Activated CD4-positive, alpha-beta memory T cell treated with anti-CD3 and anti-CD28 coated beads, Interleukin-2, amount 10 ng/mL, durations not matched to agents 7 days and 5 days (primary cell): ENCODE measurements around the gene RHOC. TPM values are rescaled to one million over a fixed set of nuclear protein-coding genes. Genes with fewer than 3 reads are reported as not detected.

ENCODE experiments used
- CTCF ChIA-PET: fragments of 350-600 bp; sonication (Branson Sonifier 250); formaldehyde crosslinking; loops from one replicate; lab custom pipeline; 2021; ENCODE audit warnings: antibody characterized with exemption, inconsistent platforms; lab: Charles Lee
- POLR2A ChIA-PET: fragments of 350-600 bp; sonication (Branson Sonifier 250); formaldehyde crosslinking; loops from one replicate; lab custom pipeline; 2021; ENCODE audit warnings: antibody characterized with exemption; lab: Charles Lee
- DNase-seq: peaks from one replicate; pipeline ENCODE4 v3.0.0-alpha.2; 2020
- H3K27ac Mint-ChIP-seq: one replicate; pipeline ENCODE4 v1.8.0; 2021; ENCODE audit warnings: mild to moderate bottlenecking, mixed read lengths
- H3K27me3 Mint-ChIP-seq: one replicate; pipeline ENCODE4 v1.8.0; 2021; ENCODE audit warnings: mixed read lengths
- H3K36me3 Mint-ChIP-seq: one replicate; pipeline ENCODE4 v1.8.0; 2021; ENCODE audit warnings: low read depth, mixed read lengths
- H3K4me1 Mint-ChIP-seq: one replicate; pipeline ENCODE4 v1.8.0; 2021; ENCODE audit warnings: mixed read lengths
- H3K4me3 Mint-ChIP-seq: one replicate; pipeline ENCODE4 v1.8.0; 2021; ENCODE audit warnings: mild to moderate bottlenecking, mixed read lengths
- H3K9me3 Mint-ChIP-seq: one replicate; pipeline ENCODE4 v1.8.0; 2021; ENCODE audit warnings: mixed read lengths
- total RNA-seq, 2 experiments: library from RNA; stranded (reverse); gene quantifications; one replicate each; pipeline ENCODE4 v1.2.3, GENCODE V29; 2021

RHOC gene
- total RNA-seq, 2 experiments from 2014 or later = 87.1 to 92.4 TPM

DNA sequence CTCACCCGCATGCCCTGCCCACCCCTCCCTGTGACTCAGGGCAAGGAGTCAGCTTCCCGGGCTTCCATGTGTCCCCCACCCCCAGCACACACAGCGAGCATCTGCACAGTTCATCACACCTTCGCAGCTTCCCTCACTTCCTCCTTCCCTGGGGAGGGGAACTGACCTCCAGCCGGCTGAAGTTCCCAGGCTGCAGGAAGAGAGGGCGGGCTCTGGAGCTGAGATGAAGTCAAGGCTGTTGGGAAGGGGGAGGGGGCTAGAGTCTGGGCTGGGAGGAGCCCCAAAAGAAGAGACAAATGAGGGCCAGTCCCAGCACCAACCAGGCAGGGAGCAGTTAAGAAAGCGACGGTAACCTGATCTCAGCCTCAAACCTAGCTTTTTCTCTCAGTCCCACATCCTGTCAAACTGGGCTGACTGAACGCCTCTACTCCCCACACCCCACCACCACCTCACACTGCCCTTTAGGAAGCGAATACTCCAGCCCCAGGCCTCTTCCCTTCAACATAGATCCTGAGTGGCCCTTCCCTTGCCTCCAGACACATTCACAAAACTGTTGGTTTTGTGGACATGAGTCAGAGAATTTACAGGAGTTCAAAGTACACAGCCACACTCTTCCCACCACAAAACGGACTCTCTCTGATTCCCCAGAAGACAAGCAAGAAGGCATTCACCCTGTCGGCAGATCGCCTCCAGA lies 1.8 kb downstream of the RHOC start:
- Mint-ChIP-seq H3K9me3 (no peaks in the 10 kb centered on the region), H3K27ac (peak overlapping the region; percentile 89)
- POLR2A ChIA-PET = interaction anchor here (0.8 to 4.5 kb wide), 10 partner anchors 10 to 251 kb away, joined by 3 to 57 read pairs (median 4); partner anchors contain the start of genes CAPZA1, MOV10, PPM1J and SLC16A1

DNA sequence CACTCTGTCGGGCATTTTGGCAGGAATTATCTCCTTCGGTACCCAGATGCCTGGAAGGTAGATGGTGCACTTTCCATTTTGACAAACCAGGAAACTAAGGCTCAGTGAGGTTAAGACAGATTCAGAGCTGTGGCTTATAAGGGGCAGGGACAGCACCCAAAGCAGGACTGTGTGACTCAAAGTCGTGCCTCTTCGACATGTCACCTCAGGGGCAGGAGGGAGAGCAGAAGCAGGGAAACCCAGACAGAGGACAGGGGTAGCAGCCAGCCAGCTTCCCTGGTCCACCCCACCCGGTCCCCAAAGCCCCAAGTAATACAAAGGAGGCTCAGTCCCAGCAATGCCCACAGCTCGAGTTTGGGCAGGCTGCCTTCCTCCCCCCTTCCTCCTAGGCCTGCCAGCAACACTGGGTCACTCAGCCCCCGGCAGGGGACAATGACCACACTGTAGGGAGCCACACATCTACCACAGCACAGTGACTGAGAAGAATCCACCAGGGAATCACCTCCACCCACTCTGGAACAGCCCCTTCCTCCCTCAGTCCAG lies 2.5 kb downstream of the RHOC start:
- peaks cover 74% of the 10 kb centered on the region for H3K4me1 Mint-ChIP-seq
- ChIA-PET CTCF (interaction anchor here (1.0 to 4.1 kb wide), 8 partner anchors 12 to 368 kb away, joined by 3 to 31 read pairs (median 8); partner anchors contain the start of genes LRIG2, MOV10 and PPM1J), POLR2A (interaction anchor here (0.8 to 4.5 kb wide), 10 partner anchors 9 to 252 kb away, joined by 3 to 57 read pairs (median 4); partner anchors contain the start of genes CAPZA1, MOV10, PPM1J and SLC16A1)
- peaks cover 31% of the 10 kb centered on the region for H3K36me3 Mint-ChIP-seq
- no peak for DNase-seq
- peak overlapping the region; percentile 89 for H3K27ac Mint-ChIP-seq
- peaks cover 20% of the 10 kb centered on the region for H3K27me3 Mint-ChIP-seq
- H3K9me3 Mint-ChIP-seq = no peaks in the 10 kb centered on the region
- peak overlapping the region; percentile 72 for H3K4me3 Mint-ChIP-seq

More for the DNA sequence above, 1.8 kb downstream of the RHOC start:
- CTCF ChIA-PET = interaction anchor here (1.0 to 4.1 kb wide), 8 partner anchors 11 to 368 kb away, joined by 3 to 31 read pairs (median 8); partner anchors contain the start of genes LRIG2, MOV10 and PPM1J
- Mint-ChIP-seq H3K36me3 (peaks cover 25% of the 10 kb centered on the region), H3K27me3 (peaks cover 26% of the 10 kb centered on the region), H3K4me1 (peaks cover 69% of the 10 kb centered on the region), H3K4me3 (peak overlapping the region; percentile 72)
- peak; percentile 79 for DNase-seq

DNA sequence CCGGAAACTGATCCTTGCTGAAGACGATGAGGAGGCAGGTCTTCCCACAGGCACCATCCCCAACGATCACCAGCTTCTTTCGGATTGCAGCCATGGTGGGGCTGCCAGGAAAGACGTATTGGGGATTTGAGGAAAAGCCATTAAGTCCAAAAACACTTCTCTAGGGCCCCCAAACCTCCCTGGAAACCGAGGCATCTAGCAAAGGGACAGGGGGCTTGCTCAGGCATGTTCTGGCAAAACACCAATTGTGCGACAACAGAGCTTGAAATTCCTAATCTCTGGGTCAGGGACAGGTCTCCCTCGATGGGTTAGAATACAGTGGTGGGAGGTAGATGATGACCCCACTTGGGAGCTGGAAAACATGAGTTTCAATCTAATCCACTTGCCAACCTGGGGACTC lies 3.2 kb downstream of the RHOC start:
- Mint-ChIP-seq H3K27ac (no peak overlapping the region), H3K36me3 (peaks cover 36% of the 10 kb centered on the region), H3K4me1 (peaks cover 77% of the 10 kb centered on the region), H3K9me3 (no peaks in the 10 kb centered on the region), H3K27me3 (peaks cover 14% of the 10 kb centered on the region), H3K4me3 (no peak overlapping the region)
- DNase-seq = no peak
- ChIA-PET CTCF (interaction anchor here (0.7 to 4.1 kb wide), 4 partner anchors 12 to 313 kb away, joined by 3 to 31 read pairs (median 8); partner anchors contain the start of genes MOV10 and PPM1J), POLR2A (interaction anchor here (0.5 to 4.5 kb wide), 6 partner anchors 9 to 252 kb away, joined by 3 to 57 read pairs (median 18); partner anchors contain the start of genes CAPZA1, MOV10, PPM1J and SLC16A1)

DNA sequence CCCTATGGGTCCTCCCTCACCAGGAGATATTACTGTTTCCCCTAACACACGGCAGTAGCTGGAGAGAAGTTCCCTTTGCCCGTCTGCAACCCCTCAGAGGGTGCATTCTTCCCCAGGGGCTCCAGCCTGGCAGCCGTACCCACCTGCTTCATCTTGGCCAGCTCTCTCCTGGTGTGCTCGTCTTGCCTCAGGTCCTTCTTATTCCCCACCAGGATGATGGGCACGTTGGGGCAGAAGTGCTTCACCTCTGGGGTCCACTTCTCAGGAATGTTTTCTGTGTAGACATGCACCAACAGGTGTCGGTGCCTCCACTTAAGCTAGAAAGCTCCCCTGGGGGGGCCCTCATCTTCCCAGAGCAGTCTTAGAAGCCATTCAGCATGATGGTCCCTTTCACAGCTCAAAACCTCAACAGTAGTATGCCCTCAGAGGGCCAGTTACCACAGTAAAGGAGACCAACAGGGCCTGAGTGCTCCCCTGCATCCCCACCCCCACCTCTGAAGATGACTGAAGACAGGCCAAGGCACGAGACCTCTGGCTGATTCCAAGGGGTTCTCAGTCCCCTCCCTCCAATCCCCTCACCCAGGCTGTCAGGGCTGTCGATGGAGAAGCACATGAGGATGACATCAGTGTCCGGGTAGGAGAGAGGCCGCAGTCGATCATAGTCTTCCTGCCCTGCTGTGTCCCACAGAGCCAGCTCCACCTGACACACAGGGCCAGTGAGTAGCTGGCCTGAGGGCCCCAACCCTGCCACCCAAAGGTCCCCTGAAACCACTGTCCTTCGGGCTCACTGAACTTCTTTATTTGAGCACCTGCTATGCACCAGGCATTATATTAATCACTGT lies 4.3 kb downstream of the RHOC start:
- Mint-ChIP-seq H3K9me3 (no peaks in the 10 kb centered on the region), H3K36me3 (peaks cover 40% of the 10 kb centered on the region), H3K4me1 (peaks cover 72% of the 10 kb centered on the region), H3K27ac (peak overlapping the region; percentile 11), H3K4me3 (no peak overlapping the region), H3K27me3 (peaks cover 4% of the 10 kb centered on the region)
- ChIA-PET CTCF (interaction anchor here (4.1 kb wide), 1 partner anchor 13 kb away, joined by 31 read pairs; the partner anchor contains the start of gene PPM1J), POLR2A (interaction anchor here (3.7 to 4.5 kb wide), 2 partner anchors 27 to 83 kb away, joined by 46 to 57 read pairs; partner anchors contain the start of genes CAPZA1, MOV10 and ST7L)
- DNase-seq = no peak

DNA sequence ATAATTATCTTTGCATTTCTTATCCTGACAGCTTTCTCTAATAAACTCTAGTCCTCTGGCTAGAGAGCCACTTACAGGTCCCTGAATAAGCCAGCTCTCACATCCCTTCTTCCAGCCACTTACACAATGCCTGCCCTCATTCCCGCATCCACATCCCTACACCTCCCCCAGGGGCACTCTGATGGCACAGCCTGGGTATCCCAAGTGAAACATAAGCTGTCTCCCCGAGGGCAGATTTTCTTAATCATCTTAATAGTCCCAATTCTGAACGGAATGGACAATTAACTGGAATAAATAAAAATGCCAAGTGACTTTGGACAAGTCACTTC lies 4.9 kb downstream of the RHOC start:
- CTCF ChIA-PET = interaction anchor here (4.1 kb wide), 1 partner anchor 14 kb away, joined by 31 read pairs; the partner anchor contains the start of gene PPM1J
- H3K9me3 Mint-ChIP-seq = no peaks in the 10 kb centered on the region
- no peaks in the 10 kb centered on the region for H3K27me3 Mint-ChIP-seq
- peaks cover 40% of the 10 kb centered on the region for H3K36me3 Mint-ChIP-seq
- H3K4me1 Mint-ChIP-seq = peaks cover 69% of the 10 kb centered on the region
- no peak for DNase-seq
- peak overlapping the region; percentile 11 for H3K27ac Mint-ChIP-seq
- no peak overlapping the region for H3K4me3 Mint-ChIP-seq
- POLR2A ChIA-PET = interaction anchor here (3.7 to 4.5 kb wide), 2 partner anchors 27 to 83 kb away, joined by 46 to 57 read pairs; partner anchors contain the start of genes CAPZA1, MOV10 and ST7L

DNA sequence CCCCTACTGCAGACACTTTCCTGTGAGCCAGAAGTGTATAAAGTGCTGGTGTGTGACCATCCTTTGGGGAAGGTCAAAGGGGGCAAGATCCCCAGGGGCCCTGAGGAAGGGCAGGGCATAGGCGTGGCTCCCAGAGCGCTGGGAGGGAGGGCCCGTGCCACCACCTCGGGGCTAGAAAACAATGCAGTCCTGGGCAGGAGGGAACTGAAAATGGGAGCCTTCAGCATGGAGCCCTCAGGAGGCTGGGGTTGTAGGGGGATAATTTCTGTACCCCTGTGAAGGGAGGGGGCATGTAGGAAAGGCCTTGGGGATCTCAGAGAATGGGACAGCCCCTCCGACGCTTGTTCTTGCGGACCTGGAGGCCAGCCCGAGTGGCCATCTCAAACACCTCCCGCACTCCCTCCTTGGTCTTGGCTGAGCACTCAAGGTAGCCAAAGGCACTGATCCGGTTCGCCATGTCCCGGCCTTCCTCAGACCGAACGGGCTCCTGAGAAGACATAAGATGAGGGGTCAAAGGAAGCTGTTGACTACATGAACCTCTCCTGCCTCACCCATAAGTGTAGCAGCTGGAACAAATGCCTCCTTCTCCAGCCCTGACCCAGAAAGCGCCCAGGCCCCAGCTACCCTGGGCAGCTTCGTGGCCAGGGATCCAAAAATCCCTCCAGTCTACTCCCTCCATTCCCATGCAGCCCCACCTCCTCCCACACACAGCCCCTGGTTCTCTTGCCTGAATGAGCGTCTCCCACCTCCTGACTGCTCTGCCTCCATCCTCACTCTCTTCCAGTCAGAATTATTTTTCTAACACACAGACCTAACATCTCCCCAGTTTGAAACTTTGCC lies 5.5 kb downstream of the RHOC start:
- no peak for DNase-seq
- ChIA-PET POLR2A (interaction anchor here (0.8 to 5.9 kb wide), 4 partner anchors 26 to 83 kb away, joined by 3 to 57 read pairs (median 19); partner anchors contain the start of genes CAPZA1, MOV10 and ST7L), CTCF (interaction anchor here (1.2 to 4.1 kb wide), 2 partner anchors 15 to 200 kb away, joined by 3 to 31 read pairs; partner anchors contain the start of gene PPM1J)
- H3K27ac Mint-ChIP-seq = peak overlapping the region; percentile 85
- H3K4me1 Mint-ChIP-seq = peaks cover 71% of the 10 kb centered on the region
- no peaks in the 10 kb centered on the region for H3K27me3 Mint-ChIP-seq
- H3K36me3 Mint-ChIP-seq = peaks cover 44% of the 10 kb centered on the region
- H3K9me3 Mint-ChIP-seq = no peaks in the 10 kb centered on the region
- H3K4me3 Mint-ChIP-seq = no peak overlapping the region

DNA sequence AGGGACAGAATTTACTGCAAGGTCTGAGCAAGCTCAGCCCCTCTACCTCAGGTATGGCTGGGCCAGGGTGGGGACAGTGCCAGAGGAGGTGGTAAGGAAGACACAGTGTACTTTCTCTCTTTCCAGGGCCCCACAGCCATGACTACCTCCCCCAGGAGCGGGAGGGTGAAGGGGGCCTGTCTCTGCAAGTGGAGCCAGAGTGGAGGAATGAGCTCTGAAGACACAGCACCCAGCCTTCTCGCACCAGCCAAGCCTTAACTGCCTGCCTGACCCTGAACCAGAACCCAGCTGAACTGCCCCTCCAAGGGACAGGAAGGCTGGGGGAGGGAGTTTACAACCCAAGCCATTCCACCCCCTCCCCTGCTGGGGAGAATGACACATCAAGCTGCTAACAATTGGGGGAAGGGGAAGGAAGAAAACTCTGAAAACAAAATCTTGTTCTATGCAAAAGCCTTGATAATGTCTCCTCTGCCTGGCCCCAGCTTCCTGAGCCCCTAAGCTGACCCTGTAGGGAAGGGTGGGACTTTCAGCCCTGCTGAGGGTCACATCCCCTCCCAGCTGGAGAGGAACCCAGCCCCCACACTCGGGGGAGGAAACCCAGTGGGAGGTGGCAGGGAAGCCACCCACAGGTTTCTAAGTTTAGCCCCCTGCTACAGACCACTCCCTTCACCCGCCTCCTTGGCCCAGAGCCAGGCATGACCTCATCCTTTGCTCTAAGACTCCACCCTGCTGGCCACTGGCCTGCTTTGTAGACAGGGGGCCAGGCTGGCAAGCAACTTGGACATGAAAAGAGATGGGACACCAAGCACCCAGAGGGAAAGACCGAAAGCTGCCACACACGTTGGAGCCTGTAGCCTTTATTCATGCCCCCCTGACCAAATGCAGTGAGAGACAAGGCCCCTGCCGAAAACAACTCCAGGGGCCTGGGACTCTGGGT lies 6.4 kb downstream of the RHOC start:
- H3K27me3 Mint-ChIP-seq = no peaks in the 10 kb centered on the region

DNA sequence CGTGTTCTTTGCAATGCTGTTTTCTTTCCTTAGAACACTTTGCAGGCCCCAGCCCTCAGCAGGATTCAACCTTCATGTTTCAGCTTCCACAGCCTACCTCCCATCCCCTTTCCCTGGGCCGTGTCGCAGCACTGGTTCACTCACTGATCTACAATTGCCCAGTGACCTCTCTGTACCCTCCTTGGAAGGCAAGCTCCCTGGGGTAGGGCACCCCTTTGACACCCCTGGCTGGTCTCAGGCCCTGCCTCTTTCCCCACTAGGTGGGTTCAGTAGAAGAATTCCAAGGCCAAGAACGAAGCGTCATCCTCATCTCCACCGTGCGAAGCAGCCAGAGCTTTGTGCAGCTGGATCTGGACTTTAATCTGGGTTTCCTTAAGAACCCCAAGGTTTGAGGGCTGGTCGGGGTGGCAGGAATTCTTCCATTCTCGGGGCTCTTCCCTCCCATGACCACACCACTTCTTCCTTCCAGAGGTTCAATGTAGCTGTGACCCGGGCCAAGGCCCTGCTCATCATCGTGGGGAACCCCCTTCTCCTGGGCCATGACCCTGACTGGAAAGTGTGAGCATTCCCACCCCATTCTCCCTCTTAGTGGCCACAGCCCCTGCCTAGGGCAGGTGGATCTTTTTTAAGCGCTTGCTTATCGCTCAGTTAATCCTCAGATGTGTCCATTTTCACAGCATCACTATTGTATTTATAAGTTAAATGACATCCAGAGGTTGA lies 7.3 kb downstream of the RHOC start:
- Mint-ChIP-seq H3K27me3 (no peaks in the 10 kb centered on the region), H3K36me3 (peaks cover 47% of the 10 kb centered on the region), H3K4me1 (peaks cover 53% of the 10 kb centered on the region), H3K4me3 (no peak overlapping the region), H3K27ac (peak overlapping the region; percentile 85), H3K9me3 (no peaks in the 10 kb centered on the region)
- DNase-seq = no peak
- POLR2A ChIA-PET = interaction anchor here (0.6 to 5.9 kb wide), 3 partner anchors 24 to 81 kb away, joined by 3 to 34 read pairs (median 3); partner anchors contain the start of gene MOV10
- CTCF ChIA-PET = interaction anchor here (0.6 to 1.6 kb wide), 2 partner anchors 9 to 47 kb away, joined by 3 to 5 read pairs; no protein-coding TSS in a partner anchor

More for the DNA sequence above, 6.4 kb downstream of the RHOC start:
- CTCF ChIA-PET = interaction anchor here (1.2 kb wide), 1 partner anchor 199 kb away, joined by 3 read pairs; no protein-coding TSS in a partner anchor
- Mint-ChIP-seq H3K27ac (peak overlapping the region; percentile 85), H3K4me1 (peaks cover 62% of the 10 kb centered on the region), H3K36me3 (peaks cover 44% of the 10 kb centered on the region), H3K4me3 (no peak overlapping the region), H3K9me3 (no peaks in the 10 kb centered on the region)
- peak; percentile 77 for DNase-seq
- POLR2A ChIA-PET = interaction anchor here (0.6 to 5.9 kb wide), 4 partner anchors 25 to 82 kb away, joined by 3 to 34 read pairs (median 4); partner anchors contain the start of gene MOV10

DNA sequence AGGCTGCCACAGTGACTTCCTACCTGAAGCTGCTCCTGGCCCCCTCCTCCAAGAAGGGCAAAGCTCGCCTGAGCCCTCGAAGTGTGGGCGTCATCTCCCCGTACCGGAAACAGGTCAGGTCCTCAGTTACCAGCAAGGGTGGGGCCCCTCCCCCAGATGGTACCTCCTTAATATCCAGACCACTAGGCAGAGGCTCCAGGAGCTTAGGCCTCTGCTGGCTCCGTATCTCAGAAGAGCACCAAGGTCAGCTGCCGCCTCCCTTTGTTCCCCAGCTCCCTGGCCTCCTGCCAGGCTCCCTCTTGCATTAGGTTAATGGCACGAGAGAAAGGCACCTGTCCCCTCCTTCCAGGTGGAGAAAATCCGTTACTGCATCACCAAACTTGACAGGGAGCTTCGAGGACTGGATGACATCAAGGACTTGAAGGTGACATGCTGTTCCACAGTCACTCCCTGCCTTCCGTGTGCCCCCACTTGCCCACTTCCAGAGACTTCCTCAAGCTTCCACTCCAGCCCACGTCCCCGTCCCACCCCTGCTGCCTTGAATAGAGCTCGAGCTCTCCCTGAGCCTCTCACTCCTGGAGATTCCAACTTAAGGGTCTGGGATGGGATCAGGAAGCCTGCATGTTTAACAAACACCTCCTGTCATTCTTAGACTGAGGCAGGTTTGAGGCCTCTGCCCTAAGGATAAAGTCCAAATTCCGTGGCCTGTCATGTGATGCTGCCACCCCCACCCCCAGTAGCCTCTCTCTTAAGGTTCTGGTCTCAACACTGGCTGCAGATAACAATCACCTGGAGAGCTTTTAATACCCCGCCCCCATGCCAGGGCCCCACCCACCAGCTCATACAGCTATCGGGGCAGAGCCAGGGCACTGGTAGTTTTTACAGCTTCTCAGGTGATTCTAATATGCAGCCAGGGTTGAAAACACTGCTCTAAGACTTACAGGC lies 8.3 kb downstream of the RHOC start:
- Mint-ChIP-seq H3K27ac (peak overlapping the region; percentile 40), H3K4me1 (peaks cover 43% of the 10 kb centered on the region), H3K27me3 (no peaks in the 10 kb centered on the region), H3K36me3 (peaks cover 47% of the 10 kb centered on the region), H3K4me3 (no peak overlapping the region), H3K9me3 (no peaks in the 10 kb centered on the region)
- CTCF ChIA-PET = interaction anchor here (0.6 to 1.6 kb wide), 4 partner anchors 10 to 108 kb away, joined by 3 to 5 read pairs (median 4); partner anchors contain the start of gene PPM1J
- POLR2A ChIA-PET = interaction anchor here (1.0 to 5.9 kb wide), 4 partner anchors 10 to 40 kb away, joined by 3 to 34 read pairs (median 6); partner anchors contain the start of gene MOV10
- no peak for DNase-seq
